ENCODE results near the gene LNX2.

Gene LNX2

GRCh38 chr13:27620377-27621115, at the start of gene LNX2:
TSS of gene LNX2 (minus strand) at chr13:27620529. CDS start at chr13:27581703, 38,826 bp downstream.
- DNase-seq, result peak; percentile 96

DNA sequence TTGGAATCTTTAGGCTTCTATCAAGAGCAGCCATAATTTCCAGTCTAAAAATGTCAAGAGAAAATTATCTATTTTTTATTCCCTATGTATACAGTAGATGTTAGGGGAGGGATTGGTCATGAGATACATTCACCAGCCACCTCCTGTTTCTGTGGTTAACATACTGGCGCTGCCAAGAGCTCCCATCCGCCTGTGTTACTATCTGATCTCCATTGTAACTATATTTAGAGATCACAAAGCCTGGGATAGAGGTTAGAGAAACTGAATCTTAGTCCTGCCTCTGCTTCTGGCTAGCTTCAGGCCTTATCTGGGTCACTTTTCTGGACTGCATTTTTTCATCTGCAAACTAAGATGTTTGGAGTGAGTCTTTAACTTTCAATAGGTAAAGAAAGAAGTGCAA, 47.6 kb upstream of the LNX2 start:
- DNase-seq, result no peak

- no peak for DNase-seq
Observed at GRCh38 chr13:27666951-27667350, 46.6 kb upstream of the LNX2 start.

DNA sequence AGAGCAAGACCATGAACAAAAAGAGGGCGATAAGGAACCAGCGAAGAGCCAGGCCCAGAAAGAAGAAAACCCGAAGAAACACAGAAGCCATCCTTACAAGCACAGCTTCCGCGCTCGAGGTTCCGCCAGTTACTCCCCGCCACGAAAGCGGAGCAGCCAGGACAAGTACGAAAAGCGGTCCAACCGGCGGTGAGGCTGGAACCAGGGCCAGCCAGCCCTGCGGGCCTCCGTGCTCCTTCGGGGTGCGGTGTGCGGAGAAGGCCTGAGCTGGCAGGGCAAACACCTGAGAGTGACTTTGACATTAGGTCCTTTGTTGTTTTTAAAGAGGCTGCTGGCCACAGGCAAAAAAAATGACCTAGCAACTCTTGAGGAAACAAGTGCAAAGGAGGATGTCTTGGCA, 45.4 kb upstream of the LNX2 start:
- DNase-seq, result no peak

DNA sequence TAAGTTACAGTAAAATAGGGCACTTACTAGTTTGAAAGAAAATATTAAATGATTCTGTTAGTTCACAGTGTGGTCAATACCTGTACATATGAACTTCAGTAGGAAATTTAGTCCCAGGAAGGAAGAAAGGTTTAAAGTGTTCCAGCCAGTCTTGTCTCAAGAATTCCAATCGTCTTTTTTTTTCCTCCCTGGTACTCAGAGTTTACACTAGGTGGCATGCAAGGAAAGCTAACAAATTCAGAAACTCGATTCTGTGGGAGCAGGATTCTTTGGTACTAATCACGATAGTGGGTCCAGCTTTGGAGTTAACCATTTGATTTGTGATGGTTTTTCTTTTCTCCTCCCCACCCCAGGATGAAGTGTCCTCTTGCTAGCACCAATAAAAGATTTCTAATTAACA, 45.0 kb upstream of the LNX2 start:
- no peak for DNase-seq

DNA sequence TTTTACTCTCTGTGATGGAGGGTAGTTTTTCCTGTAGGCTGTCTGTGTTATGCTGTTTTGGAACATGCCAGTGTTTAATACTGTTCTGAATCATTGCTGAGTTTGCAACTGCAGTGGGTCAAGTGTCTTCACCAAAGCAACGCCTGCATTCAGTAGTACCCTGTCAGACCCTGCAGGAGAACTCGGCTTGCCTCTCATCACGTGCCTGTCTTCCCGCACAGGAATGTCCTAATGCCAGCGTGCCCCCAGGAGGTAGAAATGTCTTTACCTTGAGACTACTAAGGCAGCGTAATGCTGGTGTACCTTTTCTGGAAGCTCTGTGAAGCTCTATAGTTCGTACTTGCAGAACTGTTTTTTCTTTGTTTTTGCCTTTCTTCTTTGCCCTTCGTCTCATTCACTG, 43.6 kb upstream of the LNX2 start:
- DNase-seq, result no peak

DNA sequence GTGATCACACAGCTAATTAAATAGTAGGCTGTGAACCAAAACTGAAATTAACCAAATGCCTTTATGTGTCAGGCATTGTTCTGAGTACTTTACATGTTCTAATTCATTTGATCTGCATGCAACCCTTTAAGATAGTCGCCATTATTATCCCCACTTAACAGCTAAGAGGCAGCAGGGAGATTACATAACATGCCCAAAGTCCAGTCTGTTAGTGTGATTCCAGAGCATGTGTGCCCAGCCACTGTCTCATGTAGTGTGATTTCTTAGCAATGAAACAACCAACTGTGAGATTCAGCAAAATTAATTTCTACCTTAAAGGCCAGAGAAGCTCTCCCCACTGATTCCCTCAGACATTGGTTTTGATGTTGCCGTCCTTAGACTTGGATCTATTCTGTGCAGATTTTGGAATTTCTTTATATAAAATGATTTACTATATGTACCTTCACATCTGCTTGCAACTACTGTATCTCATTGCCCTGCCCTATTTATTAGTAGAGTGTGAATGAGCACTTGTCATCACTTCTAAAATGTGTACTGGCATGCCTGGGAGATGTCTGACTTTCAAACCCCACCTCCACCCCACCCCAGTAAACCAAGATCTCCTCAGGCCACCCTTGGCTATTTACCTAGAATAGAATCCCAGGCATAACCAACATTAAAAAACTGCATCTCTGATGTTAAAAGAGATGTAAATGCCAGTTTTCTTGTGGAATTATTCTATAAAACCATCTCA, 42.6 kb upstream of the LNX2 start:
- DNase-seq, result no peak

DNA sequence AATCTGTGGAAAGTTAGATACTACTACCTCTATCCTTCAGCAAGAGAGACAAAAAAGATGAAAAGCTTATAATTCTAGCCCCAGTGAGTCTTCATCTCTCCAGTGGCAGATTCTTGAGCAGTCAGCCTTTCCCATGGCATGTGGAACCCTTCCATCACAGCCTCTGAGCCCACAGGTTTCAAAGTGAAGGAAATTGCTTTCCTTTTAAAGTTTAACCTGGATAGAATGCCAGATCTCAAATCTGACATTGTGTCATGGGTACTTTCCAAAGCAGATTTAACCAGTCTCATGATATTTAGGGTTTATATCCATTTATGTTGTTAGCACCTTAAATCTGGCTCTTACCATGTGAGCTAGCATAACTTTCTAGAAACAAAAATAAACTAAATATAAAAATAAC, 40.7 kb upstream of the LNX2 start:
- DNase-seq, result no peak

- DNase-seq, result no peak
Observed at GRCh38 chr13:27660511-27660910, 40.2 kb upstream of the LNX2 start.

GRCh38 chr13:27659145-27659865, 39.0 kb upstream of the LNX2 start:
- no peak for DNase-seq

DNA sequence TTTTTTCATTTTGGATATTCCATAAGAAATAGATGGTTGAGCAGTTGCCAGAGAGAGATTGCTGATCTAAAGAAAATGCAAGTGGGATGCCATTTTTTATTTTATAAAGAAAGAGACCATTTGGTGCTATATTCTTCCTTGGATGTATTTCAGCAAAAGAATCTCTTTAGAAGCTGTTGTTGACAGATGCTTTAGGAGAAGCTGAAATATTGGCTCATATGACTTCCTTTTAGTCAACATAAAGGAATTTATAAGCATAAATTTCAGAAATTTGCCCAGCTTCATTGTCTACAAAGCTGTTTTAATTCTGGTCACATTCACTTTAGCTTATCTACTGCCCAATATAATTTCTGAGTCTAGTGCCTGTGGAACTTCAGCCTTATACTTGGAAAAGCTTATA, 38.2 kb upstream of the LNX2 start:
- no peak for DNase-seq

- DNase-seq, result no peak
Observed at GRCh38 chr13:27657724-27658123, 37.4 kb upstream of the LNX2 start.

GRCh38 chr13:27654816-27655215, 34.5 kb upstream of the LNX2 start:
- no peak for DNase-seq

GRCh38 chr13:27654059-27654458, 33.7 kb upstream of the LNX2 start:
- DNase-seq, result no peak

DNA sequence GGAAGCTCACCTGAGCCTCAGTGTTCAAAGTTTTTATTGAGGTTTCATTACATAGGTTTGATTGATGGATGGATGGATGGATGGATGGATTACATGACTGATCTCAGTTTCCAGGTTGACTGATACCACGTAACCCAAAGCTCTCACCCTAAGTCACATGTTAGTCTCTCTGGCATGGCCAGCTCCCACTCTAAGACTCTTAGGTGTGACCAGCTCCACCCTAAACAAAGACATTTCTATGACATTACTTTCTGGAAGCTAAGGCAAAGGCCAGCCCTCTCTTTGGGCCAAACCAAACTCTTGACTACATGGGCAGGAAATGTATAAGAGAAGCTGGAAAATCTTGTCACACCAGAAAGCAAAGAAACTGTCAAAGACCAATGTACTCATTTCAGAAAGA, 30.0 kb upstream of the LNX2 start:
- DNase-seq, result no peak

- no peak for DNase-seq
Observed at GRCh38 chr13:27644302-27644701, 24.0 kb upstream of the LNX2 start.

DNA sequence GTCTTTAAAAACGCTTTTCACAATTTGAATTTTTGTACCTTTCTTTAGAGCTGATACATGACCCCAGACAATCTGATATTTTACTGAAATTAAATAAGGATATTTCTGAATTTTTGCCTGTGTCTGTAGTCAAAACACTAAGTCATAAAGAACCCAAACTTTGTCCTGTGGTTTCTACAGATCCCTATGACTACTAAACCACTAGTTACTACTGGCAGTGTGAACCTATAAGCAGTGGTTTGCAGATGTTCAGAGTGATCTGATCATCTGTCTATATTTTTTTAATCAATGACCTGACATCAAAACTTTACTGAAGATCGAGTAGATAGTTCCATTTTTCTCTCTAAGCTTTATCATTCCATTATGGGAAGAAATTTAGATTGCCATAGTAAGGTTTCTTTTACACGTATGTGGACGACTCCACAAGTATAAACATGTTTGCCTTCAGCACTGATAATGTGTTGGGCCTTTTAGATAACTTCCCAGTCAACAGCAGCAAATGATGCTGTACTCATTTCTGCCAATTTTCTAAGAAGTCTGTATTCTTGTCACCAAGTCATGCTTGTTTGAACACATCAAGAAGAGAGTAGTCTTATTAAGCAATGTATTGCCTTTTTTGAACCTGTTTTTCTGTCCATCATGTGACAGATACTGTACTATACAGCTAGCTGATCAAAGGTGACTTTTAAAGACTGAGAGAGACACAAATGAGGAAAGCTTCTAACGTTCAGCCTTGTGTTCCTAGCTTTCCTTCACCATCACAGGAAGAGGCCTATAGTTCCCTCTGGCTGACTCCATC, 23.2 kb upstream of the LNX2 start:
- no peak for DNase-seq

DNA sequence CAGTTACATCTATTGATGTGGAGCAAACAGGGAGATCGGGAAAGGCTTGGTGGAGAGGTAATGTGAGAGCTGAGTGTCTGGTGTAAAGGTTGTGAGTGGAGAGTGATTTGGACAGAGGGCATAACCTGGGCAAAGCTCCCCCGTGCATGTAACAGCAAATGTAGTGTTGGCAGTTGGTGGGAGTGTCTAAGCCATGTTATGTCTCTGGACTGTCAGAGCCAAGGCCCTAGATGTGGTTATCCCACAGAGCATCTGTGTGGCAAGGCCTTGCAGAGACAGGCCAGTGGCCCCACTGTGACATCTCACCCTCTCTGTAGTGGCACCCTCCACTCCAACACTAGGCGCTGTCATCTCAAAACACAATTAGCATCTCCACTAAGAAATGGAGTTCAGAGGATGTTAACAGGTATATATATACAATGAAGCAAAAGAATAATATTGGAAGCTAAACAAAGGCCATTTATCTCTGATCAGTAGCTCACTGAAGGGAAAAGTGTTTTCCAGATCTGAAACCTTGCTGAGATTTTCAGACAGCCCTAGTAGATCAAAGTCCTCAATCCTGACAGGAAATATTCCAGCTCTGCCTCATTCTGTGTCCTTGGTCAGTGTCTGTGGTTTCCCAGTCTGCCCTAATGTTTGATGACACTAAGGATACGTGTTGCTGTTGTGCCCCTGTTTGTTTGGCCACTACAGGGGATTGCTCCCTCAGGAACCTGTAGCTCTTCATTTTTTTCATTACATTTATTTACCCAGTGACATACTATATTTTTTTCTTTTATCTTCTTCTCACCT, 21.6 kb upstream of the LNX2 start:
- no peak for DNase-seq

GRCh38 chr13:27639186-27639585, 18.9 kb upstream of the LNX2 start:
- no peak for DNase-seq

DNA sequence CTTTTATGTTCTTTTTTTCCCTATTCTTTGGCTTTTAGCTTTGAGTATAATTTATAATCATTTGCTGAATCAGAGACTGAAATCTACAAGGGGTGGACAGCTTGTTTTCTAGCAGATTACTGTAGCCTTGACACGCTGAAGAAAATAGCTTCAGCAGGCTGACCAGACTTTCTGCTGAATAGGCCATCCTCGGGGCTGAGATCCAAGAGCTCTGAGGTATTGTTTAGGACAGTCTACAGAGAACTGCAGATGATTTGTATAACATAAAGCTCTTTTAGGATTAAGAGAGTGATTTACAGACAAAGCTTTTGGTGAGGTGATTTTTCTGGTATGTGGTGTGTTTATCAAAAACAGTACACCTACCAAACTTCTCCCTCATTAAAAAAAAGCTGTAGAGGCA, 18.2 kb upstream of the LNX2 start:
- no peak for DNase-seq

- no peak for DNase-seq
Observed at GRCh38 chr13:27638001-27638400, 17.7 kb upstream of the LNX2 start.

DNA sequence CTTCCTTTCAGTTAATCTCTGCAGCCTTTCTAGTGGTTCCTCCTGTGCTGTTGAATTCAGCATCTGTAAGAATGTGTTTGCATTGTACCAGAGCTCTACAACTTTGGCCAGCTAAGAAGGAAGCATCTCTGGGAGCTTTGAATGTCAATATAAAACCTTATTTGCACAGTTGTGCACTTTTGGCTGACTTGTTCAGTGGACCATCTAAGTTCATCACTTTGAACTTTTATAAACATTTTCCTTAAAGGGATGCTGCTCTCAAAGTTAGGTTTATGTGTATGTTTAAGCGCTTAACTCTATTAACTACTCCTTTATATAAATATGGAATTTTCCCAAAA, 16.9 kb upstream of the LNX2 start:
- DNase-seq, result no peak

Data from CD4-positive, alpha-beta T cell treated with Interleukin-4 for 4 hours (primary cell).